Glutamatergic neuron (in vitro differentiated cells): ENCODE data around the gene S100A12. TPM values are rescaled to one million over a fixed set of nuclear protein-coding genes. Genes with fewer than 3 reads are reported as not detected.
A peak's percentile ranks its signal among the peaks of the same experiment; 100 is the strongest.

Experiments
- DNase-seq: peaks from one replicate; pipeline ENCODE4 v3.0.0; 2022
- H3K27ac Mint-ChIP-seq: one replicate; pipeline ENCODE4 v1.8.0; 2020; ENCODE audit warnings: mild to moderate bottlenecking, mixed read lengths, inconsistent platforms; ENCODE audit not compliant: unreplicated experiment
- H3K27me3 Mint-ChIP-seq: one replicate; pipeline ENCODE4 v1.8.0; 2020; ENCODE audit warnings: mild to moderate bottlenecking, moderate library complexity, mixed read lengths, inconsistent platforms; ENCODE audit not compliant: unreplicated experiment
- H3K36me3 Mint-ChIP-seq: one replicate; pipeline ENCODE4 v1.8.0; 2020; ENCODE audit warnings: mild to moderate bottlenecking, mixed read lengths, inconsistent platforms; ENCODE audit not compliant: unreplicated experiment
- H3K4me1 Mint-ChIP-seq: one replicate; pipeline ENCODE4 v1.8.0; 2020; ENCODE audit warnings: mild to moderate bottlenecking, low read depth, mixed read lengths, inconsistent platforms; ENCODE audit not compliant: unreplicated experiment
- H3K4me3 Mint-ChIP-seq: one replicate; pipeline ENCODE4 v1.8.0; 2020; ENCODE audit warnings: mild to moderate bottlenecking, mixed read lengths, inconsistent platforms; ENCODE audit not compliant: unreplicated experiment
- H3K9me3 Mint-ChIP-seq: one replicate; pipeline ENCODE4 v1.8.0; 2020; ENCODE audit warnings: mild to moderate bottlenecking, moderate library complexity, mixed read lengths, inconsistent platforms; ENCODE audit not compliant: unreplicated experiment
- total RNA-seq: library from RNA; stranded (reverse); fragmentation: NEBNext Ultra II Directional; extraction: Animal tissue kit (Norgen Biotek cat#: 25700); gene quantifications from one replicate; pipeline ENCODE4 v1.2.1, GENCODE V29; 2021; ENCODE audit not compliant: unreplicated experiment
- TF ChIP-seq, protein P1 (sequence below): fragments of 200-600 bp; sonication (generic); IDR thresholded peaks from one replicate; pipeline ENCODE4 v1.5.0; 2021; ENCODE audit not compliant: partially characterized antibody, unreplicated experiment

S100A12 gene
- total RNA-seq, 1 donor from 2014 or later: not detected

DNA sequence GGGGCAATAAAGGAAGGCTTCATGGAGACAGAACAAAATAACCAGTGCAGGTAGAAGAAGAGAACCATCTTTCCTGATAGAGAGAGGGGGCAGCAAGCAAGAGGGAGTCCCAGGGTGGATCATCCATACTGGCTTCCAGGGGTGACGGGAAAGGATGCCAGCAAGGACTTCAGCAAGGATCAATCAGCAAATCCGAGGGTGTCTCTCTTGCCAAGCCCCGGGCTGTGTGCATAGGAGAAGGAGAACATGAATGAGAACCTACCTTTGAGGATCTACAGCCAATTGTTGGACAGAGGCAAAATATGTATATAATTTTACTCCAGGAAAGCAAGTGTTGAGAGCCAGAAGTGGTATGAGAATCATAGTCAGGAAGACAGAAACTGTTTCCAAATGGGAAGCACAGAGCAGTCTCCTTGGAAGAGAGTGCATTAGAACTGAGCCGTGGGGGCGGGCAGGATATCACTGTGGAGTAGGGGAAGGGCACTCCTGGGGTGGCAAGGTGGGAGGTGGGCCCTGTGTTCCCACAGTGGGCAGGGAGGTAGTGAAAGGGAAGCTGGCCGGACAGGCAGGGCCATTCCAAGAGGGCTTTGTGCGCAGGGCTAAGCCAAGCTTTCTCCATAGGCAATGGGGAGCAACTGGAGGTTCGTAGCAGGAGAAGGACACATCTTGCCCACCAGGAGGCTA lies 18.9 kb downstream of the S100A12 start:
- DNase-seq: no peak
- Mint-ChIP-seq H3K4me1 (peaks cover 10% of the 10 kb centered on the region), H3K27ac (no peak overlapping the region), H3K9me3 (no peaks in the 10 kb centered on the region), H3K4me3 (no peak overlapping the region), H3K27me3 (peaks cover 8% of the 10 kb centered on the region), H3K36me3 (no peaks in the 10 kb centered on the region)
- TF ChIP-seq, protein P1, sequence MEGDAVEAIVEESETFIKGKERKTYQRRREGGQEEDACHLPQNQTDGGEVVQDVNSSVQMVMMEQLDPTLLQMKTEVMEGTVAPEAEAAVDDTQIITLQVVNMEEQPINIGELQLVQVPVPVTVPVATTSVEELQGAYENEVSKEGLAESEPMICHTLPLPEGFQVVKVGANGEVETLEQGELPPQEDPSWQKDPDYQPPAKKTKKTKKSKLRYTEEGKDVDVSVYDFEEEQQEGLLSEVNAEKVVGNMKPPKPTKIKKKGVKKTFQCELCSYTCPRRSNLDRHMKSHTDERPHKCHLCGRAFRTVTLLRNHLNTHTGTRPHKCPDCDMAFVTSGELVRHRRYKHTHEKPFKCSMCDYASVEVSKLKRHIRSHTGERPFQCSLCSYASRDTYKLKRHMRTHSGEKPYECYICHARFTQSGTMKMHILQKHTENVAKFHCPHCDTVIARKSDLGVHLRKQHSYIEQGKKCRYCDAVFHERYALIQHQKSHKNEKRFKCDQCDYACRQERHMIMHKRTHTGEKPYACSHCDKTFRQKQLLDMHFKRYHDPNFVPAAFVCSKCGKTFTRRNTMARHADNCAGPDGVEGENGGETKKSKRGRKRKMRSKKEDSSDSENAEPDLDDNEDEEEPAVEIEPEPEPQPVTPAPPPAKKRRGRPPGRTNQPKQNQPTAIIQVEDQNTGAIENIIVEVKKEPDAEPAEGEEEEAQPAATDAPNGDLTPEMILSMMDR: no peak

DNA sequence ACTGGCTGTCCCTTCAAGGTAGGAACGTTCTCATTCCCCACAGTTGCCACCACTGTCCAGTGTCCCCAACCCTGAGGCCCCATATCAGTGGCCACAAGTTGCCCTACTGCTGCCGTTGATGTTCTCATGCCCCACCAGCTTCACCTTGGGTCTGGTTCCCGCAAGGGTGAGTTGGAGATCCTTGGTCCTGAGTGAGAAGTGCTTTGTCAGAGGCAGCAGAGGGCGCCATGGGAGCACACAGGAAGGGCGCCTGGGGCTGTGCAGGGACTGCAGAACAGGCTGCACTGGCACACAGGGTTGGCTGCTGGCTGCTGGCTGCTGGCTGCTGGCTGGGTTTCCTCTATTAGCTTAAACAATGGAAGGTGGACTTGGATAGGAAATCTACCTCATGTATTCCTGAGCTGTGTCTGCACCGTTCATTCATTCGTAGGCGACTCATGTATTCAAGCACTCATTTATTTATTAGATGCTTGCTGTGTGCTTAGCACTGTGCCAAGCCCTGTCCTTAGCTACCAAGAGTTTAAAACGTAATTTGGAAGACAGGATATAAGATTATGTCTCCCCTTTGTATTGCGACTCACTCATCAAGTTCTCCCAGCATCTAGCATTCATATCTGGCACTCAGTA lies 19.9 kb downstream of the S100A12 start:
- DNase-seq: peak; percentile 73
- H3K36me3 Mint-ChIP-seq: no peaks in the 10 kb centered on the region
- TF ChIP-seq, protein P1: peak; percentile 30
- H3K27ac Mint-ChIP-seq: no peak overlapping the region
- H3K9me3 Mint-ChIP-seq: no peaks in the 10 kb centered on the region
- H3K27me3 Mint-ChIP-seq: peaks cover 5% of the 10 kb centered on the region
- H3K4me3 Mint-ChIP-seq: no peak overlapping the region
- H3K4me1 Mint-ChIP-seq: peaks cover 4% of the 10 kb centered on the region

DNA sequence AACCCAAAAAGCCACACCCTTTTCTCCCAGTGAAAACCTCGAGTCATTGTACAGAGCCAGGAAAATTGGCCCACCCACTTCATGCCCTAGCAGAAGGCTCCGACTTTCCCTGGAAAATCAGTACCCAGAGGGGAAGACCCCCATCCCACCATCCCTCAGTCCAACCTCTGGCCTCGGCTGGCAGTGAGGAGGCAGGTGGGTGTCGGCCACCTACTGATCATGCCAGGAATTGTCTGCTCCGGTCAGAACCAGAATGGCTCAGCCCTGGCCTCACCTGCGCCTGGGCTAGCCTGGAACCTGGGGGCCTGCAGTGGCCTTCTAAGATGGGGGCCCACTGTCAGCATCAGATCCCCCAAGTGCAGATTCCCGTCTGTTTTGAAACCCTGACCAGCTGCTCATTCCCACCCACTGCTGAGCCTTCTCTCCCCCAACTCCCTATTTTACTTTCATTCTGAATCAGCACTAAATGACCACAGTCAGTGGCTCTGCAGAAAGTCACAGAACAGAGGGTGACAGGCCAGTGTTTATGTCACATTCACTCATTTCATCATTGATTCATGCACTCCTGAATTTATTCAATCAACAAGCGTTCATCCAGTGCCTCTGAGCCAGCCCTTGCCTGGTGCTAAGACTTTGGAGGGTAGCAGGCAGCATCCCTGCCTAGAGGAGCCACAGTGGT lies 20.8 kb downstream of the S100A12 start:
- Mint-ChIP-seq H3K36me3 (no peaks in the 10 kb centered on the region), H3K9me3 (no peaks in the 10 kb centered on the region), H3K27me3 (peaks cover 2% of the 10 kb centered on the region), H3K27ac (no peak overlapping the region), H3K4me1 (peaks cover 2% of the 10 kb centered on the region), H3K4me3 (no peak overlapping the region)
- no peak for DNase-seq
- TF ChIP-seq, protein P1: no peak

DNA sequence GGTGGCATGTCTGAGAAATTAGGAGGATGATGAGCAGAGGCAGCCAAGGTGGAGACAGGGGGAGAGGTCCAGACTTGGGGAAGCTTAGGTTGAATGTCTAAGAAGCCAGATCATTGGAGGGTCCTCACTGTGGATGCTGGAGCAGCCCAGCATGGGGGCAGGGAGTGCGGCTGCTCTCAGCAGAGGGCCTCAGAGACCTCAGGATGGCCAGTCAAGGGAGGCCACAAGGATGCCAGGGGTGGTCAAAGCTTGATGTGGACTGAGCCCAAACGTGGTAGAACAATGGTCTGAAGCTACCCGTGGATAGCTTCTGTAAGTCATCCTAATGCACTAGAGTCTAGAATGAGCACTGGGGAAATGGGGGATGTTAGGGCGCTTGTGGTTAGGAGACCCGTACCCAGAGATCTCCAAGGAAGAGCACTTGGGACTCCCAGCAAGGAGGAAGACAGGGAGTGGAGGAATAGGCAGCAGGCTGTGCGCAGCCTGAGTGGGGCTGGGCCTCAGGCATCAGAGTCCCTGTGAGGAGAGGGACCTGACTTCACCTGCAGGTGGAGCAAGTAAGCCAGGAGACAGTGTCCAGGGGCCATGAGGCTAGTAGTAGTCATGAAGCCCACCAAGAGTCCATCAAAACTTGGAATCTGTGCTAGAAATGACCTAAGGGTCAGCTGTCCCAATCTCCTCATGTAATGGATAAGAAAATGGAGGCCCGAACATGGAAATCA lies 22.0 kb downstream of the S100A12 start:
- TF ChIP-seq, protein P1: peak; percentile 61
- peaks cover 6% of the 10 kb centered on the region for H3K27me3 Mint-ChIP-seq
- H3K4me3 Mint-ChIP-seq: no peak overlapping the region
- H3K36me3 Mint-ChIP-seq: no peaks in the 10 kb centered on the region
- DNase-seq: peak; percentile 70
- H3K9me3 Mint-ChIP-seq: no peaks in the 10 kb centered on the region
- no peak overlapping the region for H3K27ac Mint-ChIP-seq
- H3K4me1 Mint-ChIP-seq: peaks cover 2% of the 10 kb centered on the region
